HepG2 (cell line): ENCODE measurements around the gene NR2C1. TPM values are rescaled to one million over a fixed set of nuclear protein-coding genes. Genes with fewer than 3 reads are reported as not detected.
A peak's percentile ranks its signal among the peaks of the same experiment; 100 is the strongest.

Experiments
- CCDC6 ChIP-seq: sonication (generic); formaldehyde crosslinking; IDR thresholded peaks from 2 replicates; pipeline ENCODE4 v1.8.1; 2022; ENCODE audit warnings: mild to moderate bottlenecking, missing genetic modification reagents, moderate library complexity
- KDM6A ChIP-seq: IDR thresholded peaks from 2 replicates; pipeline ENCODE4 v1.6.1; 2016; ENCODE audit warnings: low read depth
- KIAA2018 ChIP-seq: sonication (generic); formaldehyde crosslinking; IDR thresholded peaks from 2 replicates; pipeline ENCODE4 v1.5.0; 2020; ENCODE audit warnings: mild to moderate bottlenecking, missing genetic modification reagents, borderline replicate concordance
- KMT2A ChIP-seq: sonication (generic); formaldehyde crosslinking; IDR thresholded peaks from 2 replicates; pipeline ENCODE4 v1.4.0; 2020; ENCODE audit warnings: missing genetic modification reagents
- PHB2 ChIP-seq: fragments of 450-650 bp; IDR thresholded peaks from 2 replicates; pipeline ENCODE4 v1.6.1; 2018; ENCODE audit not compliant: partially characterized antibody
- POGK ChIP-seq: sonication (generic); formaldehyde crosslinking; conservative IDR thresholded peaks from 2 replicates; pipeline ENCODE4 v1.8.0; 2022; ENCODE audit warnings: mild to moderate bottlenecking, moderate library complexity, missing genetic modification reagents
- POLR2G ChIP-seq: fragments of 200-400 bp; formaldehyde crosslinking; IDR thresholded peaks from 2 replicates; pipeline ENCODE4 v1.6.1; 2018; ENCODE audit warnings: mild to moderate bottlenecking, low read depth, low read length, moderate library complexity
- TP53 ChIP-seq: sonication (generic); formaldehyde crosslinking; conservative IDR thresholded peaks from 2 replicates; pipeline ENCODE4 v1.4.0; 2020; ENCODE audit warnings: missing genetic modification reagents
- ZNF574 ChIP-seq: sonication (generic); formaldehyde crosslinking; IDR thresholded peaks from 2 replicates; pipeline ENCODE4 v1.4.0; 2020; ENCODE audit warnings: missing genetic modification reagents
- ZNF687 ChIP-seq: sonication (generic); formaldehyde crosslinking; IDR thresholded peaks from 2 replicates; pipeline ENCODE4 v1.5.1; 2020; ENCODE audit warnings: mild to moderate bottlenecking, missing genetic modification reagents, moderate library complexity
- ZNF713 ChIP-seq: sonication (generic); formaldehyde crosslinking; IDR thresholded peaks from 2 replicates; pipeline ENCODE4 v1.4.0; 2020; ENCODE audit warnings: mild to moderate bottlenecking, missing genetic modification reagents
- ZNF766 ChIP-seq: sonication (generic); formaldehyde crosslinking; IDR thresholded peaks from 2 replicates; pipeline ENCODE4 v1.5.0; 2020; ENCODE audit warnings: missing genetic modification reagents, borderline replicate concordance
- ZNF782 ChIP-seq: sonication (generic); formaldehyde crosslinking; IDR thresholded peaks from 2 replicates; pipeline ENCODE4 v1.4.0; 2020; ENCODE audit warnings: missing genetic modification reagents, mild to moderate bottlenecking, borderline replicate concordance
- polyA plus RNA-seq, 8 experiments: library from polyadenylated mRNA; depleted of rRNA in 3 of 8; stranded (reverse) in 7 of 8; unstranded in 1 of 8; fragments of >200 nt; fragmentation: Illumina TruSeq in 4 of 8; extraction: Trizol in 4 of 8; gene quantifications; 2 replicates each; pipeline versions ENCODE4 v1.2.1 to v1.2.3, GENCODE V29; 2011 to 2016; ENCODE audit warnings: low read depth in 4 of 8, missing spikeins in 1 of 8, mixed read lengths in 1 of 8; ENCODE audit not compliant: insufficient read depth in 1 of 8
- total RNA-seq, 5 experiments: library from RNA; depleted of rRNA; stranded (reverse); fragments of >200 nt; fragmentation: Illumina TruSeq; extraction: Trizol; gene quantifications; 2 replicates each; pipeline ENCODE4 v1.2.3, GENCODE V29; 2016; ENCODE audit warnings: low read depth in 1 of 5

NR2C1 gene
- total and polyA plus RNA-seq, 2 of the 13 experiments (the other 11 are each of a cell fraction or from before 2014, with no cell fraction given) = 38.0 to 70.8 TPM

GRCh38 chr12:95003921-95004272, 69.5 kb downstream of the NR2C1 start (continued):
- TF ChIP-seq KIAA2018 (0 out of 2 replicates have a peak, but pooled peaks have one; percentile 8), ZNF574 (no peak), KMT2A (CRISPR knock-in tag) (no peak), ZNF687 (CRISPR knock-in tag) (peak; percentile 4; the same call in 1 of the 2 replicates), KDM6A (CRISPR knock-in tag) (no peak), ZNF766 (CRISPR knock-in tag) (0 out of 2 replicates have a peak, but pooled peaks have one; percentile 2), PHB2 (no peak), ZNF782 (CRISPR knock-in tag) (no peak), ZNF713 (CRISPR knock-in tag) (no peak), TP53 (CRISPR knock-in tag) (no peak), CCDC6 (CRISPR knock-in tag) (no peak), POGK (CRISPR knock-in tag) (peak; percentile 31; the same call in 1 of the 2 replicates), POLR2G (no peak)
